ENCODE data around the gene SLC11A1.

Gene SLC11A1

DNA sequence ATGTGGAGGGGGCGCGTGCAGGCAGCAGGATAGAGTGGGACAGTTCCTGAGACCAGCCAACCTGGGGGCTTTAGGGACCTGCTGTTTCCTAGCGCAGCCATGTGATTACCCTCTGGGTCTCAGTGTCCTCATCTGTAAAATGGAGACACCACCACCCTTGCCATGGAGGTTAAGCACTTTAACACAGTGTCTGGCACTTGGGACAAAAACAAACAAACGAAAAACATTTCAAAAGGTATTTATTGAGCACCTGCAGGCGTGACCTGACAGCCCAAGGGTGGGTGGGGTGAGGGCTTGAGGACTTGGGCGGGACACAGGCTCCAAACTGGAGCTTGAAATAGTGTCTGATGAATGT, 13.0 kb downstream of the SLC11A1 start:
- DNase-seq: no peak

DNA sequence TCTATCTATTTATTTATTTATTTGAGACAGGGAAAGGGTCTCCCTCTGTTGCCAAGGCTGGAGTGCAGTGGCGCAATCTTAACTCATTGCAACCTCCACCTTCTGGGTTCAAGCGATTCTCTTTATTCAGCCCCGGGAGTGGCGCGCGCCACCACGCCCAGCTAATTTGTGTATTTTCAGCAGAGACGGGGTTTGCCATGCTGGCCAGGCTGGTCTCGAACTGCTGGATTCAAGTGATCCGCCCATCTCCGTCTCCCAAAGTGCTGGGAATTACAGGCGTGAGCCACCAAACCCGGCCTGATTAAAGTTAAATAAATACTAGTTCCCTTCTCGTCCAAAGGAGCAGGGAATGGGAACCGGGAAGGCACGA, 13.4 kb downstream of the SLC11A1 start:
- DNase-seq: no peak

DNA sequence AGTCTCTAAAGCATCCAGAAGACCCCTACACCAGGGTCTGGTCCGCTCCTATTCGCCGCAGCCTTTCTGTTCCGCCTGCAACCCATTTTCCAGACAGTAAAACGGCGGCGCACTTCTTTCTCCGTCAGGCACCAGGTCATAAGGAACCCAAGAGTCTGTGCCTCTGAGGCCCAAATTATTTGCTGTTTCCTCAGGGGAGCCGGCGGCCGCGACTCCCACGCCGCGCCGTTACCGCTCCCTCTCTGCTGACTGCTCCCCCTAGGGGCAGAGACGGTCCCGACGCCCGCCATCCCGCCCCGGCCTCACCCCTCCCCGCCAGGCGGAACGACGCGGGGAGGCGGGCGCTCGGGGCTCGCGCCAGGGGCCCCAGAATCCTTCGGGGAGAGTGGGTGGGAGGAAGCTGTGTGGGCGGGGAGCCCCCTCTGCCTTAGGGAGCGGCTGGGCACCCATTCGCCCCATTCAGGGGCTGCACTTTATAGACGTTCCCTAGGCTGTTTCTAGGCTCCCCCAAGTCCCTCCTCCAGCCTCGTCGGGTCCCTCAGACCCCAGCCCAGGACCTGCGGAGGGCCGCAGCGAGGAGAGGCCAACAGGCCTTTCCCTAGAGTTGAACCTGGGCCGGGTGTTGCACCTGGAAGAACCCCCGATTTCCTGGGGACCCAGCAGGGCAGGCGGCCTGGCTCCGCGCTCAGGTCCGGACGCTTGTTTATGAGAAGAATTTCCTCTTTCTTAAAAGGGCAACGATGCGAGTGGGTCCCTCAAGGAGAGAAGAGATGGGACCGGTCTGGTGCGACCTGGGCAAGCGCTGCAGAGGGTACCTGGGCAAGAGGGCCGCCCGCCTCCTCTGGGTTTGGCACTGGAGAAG, 14.0 kb downstream of the SLC11A1 start:
- peak; percentile 93 for DNase-seq

DNA sequence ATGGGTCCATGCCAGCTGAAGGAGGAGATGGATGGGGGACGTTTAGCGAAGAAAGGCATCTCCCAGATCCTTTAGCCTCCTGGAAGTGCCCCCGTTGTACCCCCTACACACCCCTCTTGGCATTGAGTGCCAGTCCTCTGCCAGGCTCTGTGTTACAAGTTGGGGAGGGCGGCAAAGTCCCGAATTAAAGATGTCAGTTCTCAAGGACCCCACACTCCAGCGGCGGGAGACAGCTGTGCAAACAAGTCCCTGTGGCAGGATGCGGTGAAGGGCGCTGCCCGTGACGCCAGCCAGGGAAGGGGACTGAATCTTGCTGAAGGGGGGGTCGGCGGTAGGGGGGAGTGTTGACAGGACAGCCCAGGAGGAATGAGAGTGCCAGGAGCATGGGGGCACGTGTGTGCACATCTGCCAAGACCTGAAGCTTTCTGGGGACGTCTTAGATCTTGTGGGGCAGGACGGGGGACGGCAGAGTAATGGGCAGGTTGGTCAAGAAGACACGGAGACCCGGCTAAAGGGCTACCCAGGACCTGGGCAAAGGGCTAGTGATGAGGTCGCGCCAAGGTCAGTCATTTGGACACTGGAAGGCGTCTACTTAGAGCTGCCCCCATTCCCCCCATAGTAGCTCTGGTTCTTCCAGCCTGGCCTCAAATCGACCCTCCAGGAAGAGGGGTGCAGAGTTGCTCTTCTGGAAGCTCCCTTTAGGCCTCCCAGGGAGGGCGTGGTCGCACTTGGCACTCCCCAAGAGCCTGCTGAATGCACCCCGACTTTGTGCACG, 14.8 kb downstream of the SLC11A1 start:
- DNase-seq: peak; percentile 55

DNA sequence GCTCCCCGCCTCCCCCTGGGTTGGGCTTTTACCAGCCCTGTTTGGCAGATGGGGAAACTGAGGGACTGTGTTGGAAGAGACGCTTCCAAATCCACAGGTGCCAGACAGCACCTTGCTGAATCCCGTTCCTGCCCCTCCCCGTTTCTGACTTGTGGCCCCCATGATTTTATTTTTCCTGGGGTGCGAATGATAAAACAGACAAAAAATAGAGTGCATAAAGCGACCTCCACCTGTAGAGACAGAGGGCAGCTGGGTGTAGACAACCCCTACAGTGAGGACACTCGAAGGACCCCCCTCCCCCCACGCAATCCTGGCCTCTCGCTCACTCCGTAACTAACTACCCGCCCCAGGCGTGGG, 15.4 kb downstream of the SLC11A1 start:
- no peak for DNase-seq

DNA sequence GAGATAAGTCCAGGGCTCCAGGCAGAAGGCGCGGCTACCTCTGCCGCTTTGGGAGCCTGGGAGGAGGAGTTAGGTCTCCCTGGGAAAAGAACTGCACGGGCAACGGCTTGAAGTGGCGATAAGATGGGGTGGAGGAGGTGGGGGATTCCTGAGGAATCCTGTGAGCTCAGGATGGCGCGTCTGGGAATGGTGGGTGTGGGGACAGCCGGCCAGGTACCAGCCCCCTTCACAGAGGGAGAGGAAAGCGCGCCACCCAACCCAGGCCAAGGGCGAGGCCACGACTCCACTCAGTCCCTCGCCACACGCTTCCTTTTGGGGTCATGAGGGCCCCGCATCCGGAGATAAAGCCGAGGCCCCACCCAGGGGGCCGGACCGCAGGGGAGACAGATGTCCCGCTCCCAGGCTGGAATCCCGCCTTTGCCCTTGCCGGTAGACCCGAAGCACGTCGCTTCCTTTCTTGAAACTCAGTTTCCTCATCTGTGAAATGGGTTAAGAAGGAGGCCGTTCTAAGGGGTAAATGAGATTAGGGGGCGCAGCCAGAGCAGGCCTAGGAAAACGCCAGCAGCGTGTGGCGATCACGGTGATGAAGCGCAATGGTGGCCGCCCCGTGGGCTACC, 15.9 kb downstream of the SLC11A1 start:
- DNase-seq: peak; percentile 52

DNA sequence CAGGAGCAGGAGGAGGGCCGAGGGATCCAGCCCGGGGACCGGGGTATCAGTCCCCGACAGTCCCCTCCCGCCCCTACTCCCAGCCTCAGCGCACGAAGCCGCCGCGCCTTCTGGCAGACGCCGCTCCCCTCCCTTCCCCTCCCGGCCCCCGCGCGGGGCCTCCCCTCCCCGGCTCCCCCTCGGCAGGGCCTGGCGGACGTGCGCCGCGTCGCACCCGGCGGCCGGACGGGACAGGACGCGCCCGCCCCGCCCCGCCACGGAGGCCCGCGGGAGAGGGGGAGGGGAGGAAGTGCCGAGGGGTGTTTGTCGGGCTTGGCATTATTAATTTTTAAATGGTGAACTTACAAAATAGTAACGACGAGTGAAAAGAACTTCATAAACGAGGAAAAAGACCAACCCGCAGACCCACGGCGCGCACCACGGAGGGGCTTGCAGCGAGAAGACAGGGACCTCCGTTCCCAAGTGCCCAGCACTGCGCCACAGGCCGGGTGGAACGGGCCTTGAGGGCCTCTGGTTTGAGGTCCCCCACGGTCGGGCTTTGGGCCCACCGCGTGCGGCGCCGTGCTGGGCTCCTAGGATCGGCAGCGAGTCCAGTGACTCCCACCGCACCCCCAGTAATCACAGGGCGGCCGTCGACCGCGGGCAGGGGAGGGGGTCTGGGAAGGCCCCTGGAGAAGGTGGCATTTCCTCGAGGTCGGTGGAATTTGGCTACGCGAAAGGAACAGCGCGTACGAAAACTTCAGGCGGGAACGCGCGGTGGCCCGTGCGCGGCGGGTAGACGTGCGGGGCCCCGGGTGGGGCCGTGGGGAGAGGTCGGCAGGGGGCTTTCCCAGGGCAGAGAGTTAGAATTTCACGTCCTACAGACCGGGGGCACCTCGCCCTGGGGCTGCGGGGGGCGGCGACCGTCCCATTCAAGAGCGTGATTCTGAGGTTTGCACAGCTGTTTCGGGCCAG, 16.6 kb downstream of the SLC11A1 start:
- DNase-seq: peak; percentile 42

DNA sequence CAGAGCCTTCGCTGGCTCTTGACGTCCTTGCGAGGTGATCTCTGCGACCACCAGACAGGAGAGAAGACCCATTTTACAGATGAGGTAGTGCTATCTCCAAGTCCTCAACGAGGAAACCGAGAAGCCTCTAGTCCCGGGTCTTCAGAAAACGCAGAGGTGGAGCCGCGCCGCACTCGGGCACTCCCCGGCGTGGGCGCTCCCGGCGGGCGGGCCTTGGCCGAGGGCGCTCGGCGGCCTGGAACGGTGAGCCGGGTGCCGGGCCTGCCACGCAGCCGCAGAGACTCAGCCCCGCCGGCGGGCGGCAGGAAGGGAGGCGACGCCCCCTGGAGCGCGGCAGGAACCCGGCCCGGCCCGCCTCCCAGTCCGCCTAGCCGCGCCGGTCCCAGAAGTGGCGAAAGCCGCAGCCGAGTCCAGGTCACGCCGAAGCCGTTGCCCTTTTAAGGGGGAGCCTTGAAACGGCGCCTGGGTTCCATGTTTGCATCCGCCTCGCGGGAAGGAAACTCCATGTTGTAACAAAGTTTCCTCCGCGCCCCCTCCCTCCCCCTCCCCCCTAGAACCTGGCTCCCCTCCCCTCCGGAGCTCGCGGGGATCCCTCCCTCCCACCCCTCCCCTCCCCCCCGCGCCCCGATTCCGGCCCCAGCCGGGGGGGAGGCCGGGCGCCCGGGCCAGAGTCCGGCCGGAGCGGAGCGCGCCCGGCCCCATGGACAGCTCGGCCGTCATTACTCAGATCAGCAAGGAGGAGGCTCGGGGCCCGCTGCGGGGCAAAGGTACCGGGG, 17.5 kb downstream of the SLC11A1 start, which contains the start of gene CTDSP1:
Gene CTDSP1 (plus strand): TSS at position 478 of the 776 bp plus-strand sequence. CDS start 223 bp downstream, at position 701.
- DNase-seq: peak; percentile 89

DNA sequence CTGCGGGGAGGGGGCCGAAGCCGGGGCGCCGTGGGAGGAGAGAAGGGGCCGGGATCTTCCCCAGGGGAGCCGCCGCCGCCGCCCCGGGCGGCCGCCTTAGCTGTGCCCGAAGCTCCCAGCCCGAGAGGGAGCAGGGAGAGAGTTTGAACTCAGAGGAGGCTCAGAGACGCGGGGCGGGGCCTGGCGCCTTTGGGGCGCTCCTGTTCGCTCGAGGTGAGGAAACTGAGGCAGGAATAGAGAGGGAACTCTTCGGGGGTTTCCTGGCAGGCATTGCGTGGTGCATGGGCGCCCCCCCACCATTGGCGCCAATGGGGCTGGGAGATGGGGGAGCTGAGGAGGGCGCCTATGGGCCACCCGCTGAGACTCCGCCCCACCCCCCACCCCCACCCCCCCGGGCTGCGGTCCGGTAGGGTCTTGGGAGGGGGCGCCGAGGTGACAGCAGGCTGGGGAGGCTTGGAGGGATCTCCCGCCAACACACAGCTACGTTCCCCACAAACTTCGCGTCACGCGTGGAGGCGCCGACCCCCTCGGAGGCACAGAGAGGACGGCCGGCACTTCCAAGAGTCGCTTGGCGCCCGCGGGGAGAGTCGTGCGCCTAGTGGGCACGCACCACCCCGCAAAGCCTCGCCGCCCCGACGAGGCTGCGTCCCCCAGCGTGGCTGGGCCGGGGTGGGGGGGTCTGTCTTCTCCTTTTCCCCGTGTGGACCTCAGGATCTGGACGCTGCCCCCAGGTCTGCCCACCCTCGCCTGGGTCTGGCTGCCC, 18.3 kb downstream of the SLC11A1 start:
- DNase-seq: no peak

DNA sequence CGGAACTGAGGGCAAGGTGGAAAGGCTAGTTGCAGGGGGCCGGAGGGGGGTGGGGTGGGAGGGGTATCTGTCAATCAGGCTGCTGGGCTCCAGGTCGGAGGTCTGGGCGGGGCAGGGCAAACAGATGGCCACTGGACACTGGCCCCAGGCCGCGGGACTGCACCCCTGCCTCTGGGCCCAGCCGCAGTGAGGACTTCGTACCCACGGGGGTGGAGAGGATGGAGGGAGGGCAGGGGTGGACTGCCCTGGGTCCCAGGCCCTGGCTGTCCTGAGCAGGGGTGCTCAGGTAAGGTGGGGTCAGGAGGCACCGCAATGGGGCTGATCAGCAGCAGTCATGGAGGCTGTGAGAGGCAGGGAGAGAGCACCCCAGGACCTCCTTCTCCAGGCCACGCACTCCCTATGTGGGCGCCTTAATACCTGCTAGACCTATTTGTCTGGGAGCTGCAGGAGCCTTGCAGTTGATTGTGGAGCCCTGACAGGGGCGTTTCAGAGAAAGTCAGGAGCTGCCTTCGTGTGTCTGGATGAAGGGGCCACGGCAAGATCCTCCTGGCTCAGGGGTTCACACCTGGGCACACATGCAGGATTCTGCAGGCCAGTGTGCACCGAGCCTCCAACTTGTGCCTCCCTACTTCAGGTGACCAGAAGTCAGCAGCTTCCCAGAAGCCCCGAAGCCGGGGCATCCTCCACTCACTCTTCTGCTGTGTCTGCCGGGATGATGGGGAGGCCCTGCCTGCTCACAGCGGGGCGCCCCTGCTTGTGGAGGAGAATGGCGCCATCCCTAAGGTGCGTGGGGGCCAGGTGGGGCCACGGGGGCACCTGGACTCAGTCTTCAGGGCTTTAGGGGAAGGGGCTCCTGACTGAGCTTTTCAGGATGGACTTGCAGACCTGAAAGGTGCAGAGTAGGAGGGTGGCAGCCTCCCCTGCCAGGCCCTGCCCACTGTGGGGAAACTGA, 19.1 kb downstream of the SLC11A1 start:
- no peak for DNase-seq

DNA sequence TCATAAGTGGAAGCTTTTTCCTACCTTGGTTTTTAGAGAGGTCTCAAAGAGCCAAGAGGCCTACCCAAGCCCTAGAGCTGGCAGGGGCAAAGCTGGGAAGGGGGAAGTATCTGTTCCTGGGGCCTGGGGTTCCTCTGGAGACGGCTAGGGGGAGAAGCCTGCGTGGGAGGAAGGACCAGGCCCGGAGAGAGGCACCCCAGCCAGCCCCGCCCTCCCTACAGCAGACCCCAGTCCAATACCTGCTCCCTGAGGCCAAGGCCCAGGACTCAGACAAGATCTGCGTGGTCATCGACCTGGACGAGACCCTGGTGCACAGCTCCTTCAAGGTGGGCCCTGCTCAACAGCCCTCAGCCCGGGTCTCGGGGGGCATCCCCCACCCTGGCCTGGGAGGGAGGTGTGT, 19.8 kb downstream of the SLC11A1 start:
- DNase-seq: no peak

DNA sequence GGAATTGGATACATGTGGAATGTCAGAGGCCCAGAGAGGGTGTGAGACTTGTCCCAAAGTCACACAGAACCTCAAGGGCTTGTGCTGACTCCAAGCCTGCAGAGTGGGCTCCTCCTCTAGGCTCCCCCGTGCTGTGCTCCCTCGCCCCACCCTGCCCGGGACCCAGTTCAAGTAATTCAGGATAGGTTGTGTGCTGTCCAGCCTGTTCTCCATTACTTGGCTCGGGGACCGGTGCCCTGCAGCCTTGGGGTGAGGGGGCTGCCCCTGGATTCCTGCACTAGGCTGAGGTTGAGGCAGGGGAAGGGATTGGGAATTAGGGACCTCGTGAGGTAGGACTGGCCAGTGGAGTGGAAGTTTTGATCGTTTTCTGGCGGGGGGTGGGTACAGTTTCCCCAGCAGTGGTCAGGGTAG, 20.4 kb downstream of the SLC11A1 start:
- DNase-seq: no peak

DNA sequence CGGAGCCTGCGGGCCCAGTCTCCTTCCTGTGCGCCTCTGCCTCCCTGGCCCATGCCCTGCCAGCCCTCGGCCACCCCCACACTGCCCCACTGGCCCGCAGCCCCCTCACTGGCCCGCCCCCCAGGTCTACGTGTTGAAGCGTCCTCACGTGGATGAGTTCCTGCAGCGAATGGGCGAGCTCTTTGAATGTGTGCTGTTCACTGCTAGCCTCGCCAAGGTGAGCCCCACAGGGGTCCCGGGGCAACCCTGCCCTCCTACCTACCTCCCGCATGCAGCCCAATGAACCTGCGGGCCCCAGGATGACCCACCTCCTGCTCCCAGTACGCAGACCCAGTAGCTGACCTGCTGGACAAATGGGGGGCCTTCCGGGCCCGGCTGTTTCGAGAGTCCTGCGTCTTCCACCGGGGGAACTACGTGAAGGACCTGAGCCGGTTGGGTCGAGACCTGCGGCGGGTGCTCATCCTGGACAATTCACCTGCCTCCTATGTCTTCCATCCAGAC, 20.9 kb downstream of the SLC11A1 start:
- DNase-seq: no peak

DNA sequence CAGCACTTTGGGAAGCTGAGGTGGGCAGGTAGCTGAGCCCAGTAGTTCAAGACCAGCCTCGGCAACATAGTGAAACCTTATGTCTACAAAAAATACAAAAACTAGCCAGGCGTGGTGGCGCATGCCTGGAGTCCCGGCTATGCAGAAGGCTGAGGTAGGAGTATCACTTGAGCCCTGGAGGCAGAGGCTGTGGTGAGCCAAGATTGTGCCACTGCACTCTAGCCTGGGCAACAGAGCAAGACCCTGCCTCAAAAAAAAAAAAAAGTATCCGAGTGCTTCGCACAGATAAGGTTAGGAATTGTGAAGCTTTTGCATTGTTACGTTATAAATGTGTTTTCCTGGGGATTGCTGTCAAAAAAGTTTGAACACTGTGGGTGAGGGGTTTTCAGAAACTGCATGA, 21.7 kb downstream of the SLC11A1 start:
- DNase-seq: no peak

DNA sequence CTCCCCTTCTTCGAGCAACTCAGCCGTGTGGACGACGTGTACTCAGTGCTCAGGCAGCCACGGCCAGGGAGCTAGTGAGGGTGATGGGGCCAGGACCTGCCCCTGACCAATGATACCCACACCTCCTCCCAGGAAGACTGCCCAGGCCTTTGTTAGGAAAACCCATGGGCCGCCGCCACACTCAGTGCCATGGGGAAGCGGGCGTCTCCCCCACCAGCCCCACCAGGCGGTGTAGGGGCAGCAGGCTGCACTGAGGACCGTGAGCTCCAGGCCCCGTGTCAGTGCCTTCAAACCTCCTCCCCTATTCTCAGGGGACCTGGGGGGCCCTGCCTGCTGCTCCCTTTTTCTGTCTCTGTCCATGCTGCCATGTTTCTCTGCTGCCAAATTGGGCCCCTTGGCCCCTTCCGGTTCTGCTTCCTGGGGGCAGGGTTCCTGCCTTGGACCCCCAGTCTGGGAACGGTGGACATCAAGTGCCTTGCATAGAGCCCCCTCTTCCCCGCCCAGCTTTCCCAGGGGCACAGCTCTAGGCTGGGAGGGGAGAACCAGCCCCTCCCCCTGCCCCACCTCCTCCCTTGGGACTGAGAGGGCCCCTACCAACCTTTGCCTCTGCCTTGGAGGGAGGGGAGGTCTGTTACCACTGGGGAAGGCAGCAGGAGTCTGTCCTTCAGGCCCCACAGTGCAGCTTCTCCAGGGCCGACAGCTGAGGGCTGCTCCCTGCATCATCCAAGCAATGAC, 22.4 kb downstream of the SLC11A1 start:
- DNase-seq: no peak

DNA sequence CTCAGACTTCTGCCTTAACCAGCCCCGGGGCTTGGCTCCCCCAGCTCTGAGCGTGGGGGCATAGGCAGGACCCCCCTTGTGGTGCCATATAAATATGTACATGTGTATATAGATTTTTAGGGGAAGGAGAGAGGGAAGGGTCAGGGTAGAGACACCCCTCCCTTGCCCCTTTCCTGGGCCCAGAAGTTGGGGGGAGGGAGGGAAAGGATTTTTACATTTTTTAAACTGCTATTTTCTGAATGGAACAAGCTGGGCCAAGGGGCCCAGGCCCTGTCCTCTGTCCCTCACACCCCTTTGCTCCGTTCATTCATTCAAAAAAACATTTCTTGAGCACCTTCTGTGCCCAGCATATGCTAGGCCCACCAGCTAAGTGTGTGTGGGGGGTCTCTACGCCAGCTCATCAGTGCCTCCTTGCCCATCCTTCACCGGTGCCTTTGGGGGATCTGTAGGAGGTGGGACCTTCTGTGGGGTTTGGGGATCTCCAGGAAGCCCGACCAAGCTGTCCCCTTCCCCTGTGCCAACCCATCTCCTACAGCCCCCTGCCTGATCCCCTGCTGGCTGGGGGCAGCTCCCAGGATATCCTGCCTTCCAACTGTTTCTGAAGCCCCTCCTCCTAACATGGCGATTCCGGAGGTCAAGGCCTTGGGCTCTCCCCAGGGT, 23.1 kb downstream of the SLC11A1 start:
- DNase-seq: no peak

DNA sequence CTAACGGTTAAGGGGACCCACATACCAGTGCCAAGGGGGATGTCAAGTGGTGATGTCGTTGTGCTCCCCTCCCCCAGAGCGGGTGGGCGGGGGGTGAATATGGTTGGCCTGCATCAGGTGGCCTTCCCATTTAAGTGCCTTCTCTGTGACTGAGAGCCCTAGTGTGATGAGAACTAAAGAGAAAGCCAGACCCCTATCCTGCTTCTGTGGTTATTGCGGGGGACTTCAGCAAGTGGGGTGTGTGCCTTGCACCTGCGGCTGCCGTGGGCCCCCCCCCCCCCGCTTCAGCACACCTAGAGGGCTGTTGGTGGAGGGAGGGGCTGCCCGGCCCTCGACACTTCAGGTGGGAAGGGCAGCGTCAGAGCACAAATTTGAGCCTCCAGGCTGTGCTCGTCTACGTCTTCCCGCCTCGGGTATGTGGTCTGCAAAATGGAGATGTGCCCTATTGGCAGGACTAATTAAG, 23.7 kb downstream of the SLC11A1 start:
- no peak for DNase-seq
